HepG2 (cell line): ENCODE data around the gene ZNF593OS. TPM values are rescaled to one million over a fixed set of nuclear protein-coding genes. Genes with fewer than 3 reads are reported as not detected.

Source experiments
- CHCHD3 ChIP-seq: sonication (generic); formaldehyde crosslinking; IDR thresholded peaks from 2 replicates; pipeline ENCODE4 v1.8.0; 2022; ENCODE audit warnings: mild to moderate bottlenecking, missing genetic modification reagents, moderate library complexity
- EZH2 ChIP-seq: conservative IDR thresholded peaks from 2 replicates; pipeline ENCODE4 v1.6.1; 2012; ENCODE audit warnings: mild to moderate bottlenecking, low read depth, low read length, moderate library complexity
- MAX ChIP-seq: IDR thresholded peaks from 2 replicates; pipeline ENCODE4 v1.6.1; 2012; ENCODE audit warnings: inconsistent platforms
- MED1 ChIP-seq: sonication (generic); formaldehyde crosslinking; IDR thresholded peaks from 2 replicates; pipeline ENCODE4 v1.4.0; 2020; ENCODE audit warnings: missing genetic modification reagents
- MEIS1 ChIP-seq: sonication (generic); formaldehyde crosslinking; IDR thresholded peaks from 2 replicates; pipeline ENCODE4 v1.9.0; 2021; ENCODE audit warnings: mild to moderate bottlenecking, missing genetic modification reagents, moderate library complexity, borderline replicate concordance
- MLXIP ChIP-seq: sonication (generic); formaldehyde crosslinking; IDR thresholded peaks from 2 replicates; pipeline ENCODE4 v1.9.0; 2021; ENCODE audit warnings: missing genetic modification reagents, borderline replicate concordance
- PAX8 ChIP-seq: sonication (generic); formaldehyde crosslinking; IDR thresholded peaks from 2 replicates; pipeline ENCODE4 v1.8.0; 2022; ENCODE audit warnings: mild to moderate bottlenecking, missing genetic modification reagents, borderline replicate concordance
- USF2 ChIP-seq, 2 experiments: sonication (generic) in 1 of 2; formaldehyde crosslinking in 1 of 2; IDR thresholded peaks; 2 replicates each; pipeline versions ENCODE4 v1.5.1 to v1.6.1; 2011 to 2020; ENCODE audit warnings: borderline replicate concordance in 1 of 2, low read depth in 1 of 2, low read length in 1 of 2, mild to moderate bottlenecking in 1 of 2, missing genetic modification reagents in 1 of 2, moderate library complexity in 1 of 2
- ZBTB10 ChIP-seq: sonication (generic); formaldehyde crosslinking; IDR thresholded peaks from 2 replicates; pipeline ENCODE4 v1.4.0; 2020; ENCODE audit warnings: missing genetic modification reagents, borderline replicate concordance
- ZBTB7B ChIP-seq: sonication (generic); formaldehyde crosslinking; IDR thresholded peaks from 2 replicates; pipeline ENCODE4 v1.4.0; 2020; ENCODE audit warnings: missing genetic modification reagents
- ZNF136 ChIP-seq: sonication (generic); formaldehyde crosslinking; IDR thresholded peaks from 2 replicates; pipeline ENCODE4 v1.8.1; 2022; ENCODE audit warnings: low read depth, mild to moderate bottlenecking, moderate library complexity, missing genetic modification reagents
- ZNF501 ChIP-seq: sonication (generic); formaldehyde crosslinking; IDR thresholded peaks from 2 replicates; pipeline ENCODE4 v1.5.1; 2020; ENCODE audit warnings: mild to moderate bottlenecking, moderate library complexity, missing genetic modification reagents
- ZNF615 ChIP-seq: sonication (generic); formaldehyde crosslinking; IDR thresholded peaks from 2 replicates; pipeline ENCODE4 v1.5.0; 2020; ENCODE audit warnings: mild to moderate bottlenecking, missing genetic modification reagents, borderline replicate concordance
- polyA plus RNA-seq, 8 experiments: library from polyadenylated mRNA; depleted of rRNA in 3 of 8; stranded (reverse) in 7 of 8; unstranded in 1 of 8; fragments of >200 nt; fragmentation: Illumina TruSeq in 4 of 8; extraction: Trizol in 4 of 8; gene quantifications; 2 replicates each; pipeline versions ENCODE4 v1.2.1 to v1.2.3, GENCODE V29; 2011 to 2016; ENCODE audit warnings: low read depth in 4 of 8, missing spikeins in 1 of 8, mixed read lengths in 1 of 8; ENCODE audit not compliant: insufficient read depth in 1 of 8
- total RNA-seq, 5 experiments: library from RNA; depleted of rRNA; stranded (reverse); fragments of >200 nt; fragmentation: Illumina TruSeq; extraction: Trizol; gene quantifications; 2 replicates each; pipeline ENCODE4 v1.2.3, GENCODE V29; 2016; ENCODE audit warnings: low read depth in 1 of 5

ZNF593OS gene
- total and polyA plus RNA-seq, 2 of the 13 experiments (the other 11 are each of a cell fraction or from before 2014, with no cell fraction given), result not detected

GRCh38 chr1:26169669-26170471 lies 1.8 kb downstream of the ZNF593OS start, which contains the start of gene ZNF593 (continued):
- TF ChIP-seq ZBTB10, result 0 out of 2 replicates have a peak, but pooled peaks have one; percentile 44
- no peak for TF ChIP-seq PAX8
- TF ChIP-seq ZNF615 (CRISPR knock-in tag), result no peak
- TF ChIP-seq ZNF136 (CRISPR knock-in tag), result peak; percentile 79; the same call in 1 of the 2 replicates
- no peak for TF ChIP-seq EZH2
- peak; percentile 77 for TF ChIP-seq MED1 (CRISPR knock-in tag)
- TF ChIP-seq MLXIP (CRISPR knock-in tag), result no peak
- peak; percentile 94 for TF ChIP-seq ZNF501 (CRISPR knock-in tag)
- TF ChIP-seq MAX, result peak; percentile 98
- peak; percentile 76; the same call in 1 of the 2 replicates for TF ChIP-seq MEIS1 (CRISPR knock-in tag)
- TF ChIP-seq USF2 (IDR thresholded peaks at IDR 0.05; ENCODE audit: low read depth, low read length), result no peak
- peak; percentile 70; the same call in 1 of the 2 replicates for TF ChIP-seq USF2 (CRISPR knock-in tag; IDR thresholded peaks at IDR 0.05; ENCODE audit: borderline replicate concordance)
- peak; percentile 76; the same call in 1 of the 2 replicates for TF ChIP-seq CHCHD3 (CRISPR knock-in tag)
- TF ChIP-seq ZBTB7B (CRISPR knock-in tag), result peak; percentile 93
